T-helper 1 cell treated with Interleukin-12 subunit alpha and Interleukin-12 subunit beta and Interleukin-4 antibody, amounts not matched to agents 30 μg/mL and 1 μg/mL, for 36 hours (primary cell): ENCODE data around the gene CDX1.
"Not testable (repeated sequence)": the region's sequence is repeated elsewhere in the genome, so short reads cannot be mapped to it uniquely, and the experiment has no call there.

ENCODE experiments used
- H3K27ac Mint-ChIP-seq: one replicate; pipeline ENCODE4 v1.8.0; 2021; ENCODE audit warnings: mild to moderate bottlenecking, mixed read lengths
- H3K27me3 Mint-ChIP-seq: one replicate; pipeline ENCODE4 v1.8.0; 2021; ENCODE audit warnings: low read depth, mixed read lengths
- H3K36me3 Mint-ChIP-seq: one replicate; pipeline ENCODE4 v1.8.0; 2021; ENCODE audit warnings: low read depth, mixed read lengths
- H3K4me1 Mint-ChIP-seq: one replicate; pipeline ENCODE4 v1.8.0; 2021; ENCODE audit warnings: low read depth, mixed read lengths
- H3K4me3 Mint-ChIP-seq: one replicate; pipeline ENCODE4 v1.8.0; 2021; ENCODE audit warnings: mild to moderate bottlenecking, moderate library complexity, mixed read lengths
- H3K9me3 Mint-ChIP-seq: one replicate; pipeline ENCODE4 v1.8.0; 2021; ENCODE audit warnings: mixed read lengths

CDX1 gene

DNA sequence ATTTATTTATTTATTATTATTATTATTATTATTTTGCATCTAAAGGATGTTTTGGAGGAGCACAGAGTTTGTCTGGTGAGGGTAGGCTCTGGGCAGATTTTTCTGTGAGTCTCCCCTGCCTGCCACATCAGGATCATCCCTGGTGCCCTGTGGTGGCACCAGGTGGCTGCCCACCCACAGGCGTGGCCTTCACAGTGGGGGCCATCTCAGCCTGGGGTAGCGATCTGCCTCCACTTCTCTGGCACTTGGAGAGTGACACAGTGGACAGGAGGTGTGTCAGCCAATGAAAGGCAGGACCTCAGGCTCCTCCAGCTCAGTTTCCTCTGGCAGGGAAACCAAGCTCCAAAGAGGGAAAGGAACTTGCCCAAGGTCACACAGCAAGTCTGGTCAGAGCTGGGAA lies 53.3 kb downstream of the CDX1 start:
- H3K27me3 Mint-ChIP-seq, result peaks cover 3% of the 10 kb centered on the region
- H3K9me3 Mint-ChIP-seq, result no peaks in the 10 kb centered on the region
- H3K36me3 Mint-ChIP-seq, result no peaks in the 10 kb centered on the region
- H3K4me1 Mint-ChIP-seq, result no peaks in the 10 kb centered on the region
- H3K27ac Mint-ChIP-seq, result no peak overlapping the region
- no peak overlapping the region for H3K4me3 Mint-ChIP-seq

DNA sequence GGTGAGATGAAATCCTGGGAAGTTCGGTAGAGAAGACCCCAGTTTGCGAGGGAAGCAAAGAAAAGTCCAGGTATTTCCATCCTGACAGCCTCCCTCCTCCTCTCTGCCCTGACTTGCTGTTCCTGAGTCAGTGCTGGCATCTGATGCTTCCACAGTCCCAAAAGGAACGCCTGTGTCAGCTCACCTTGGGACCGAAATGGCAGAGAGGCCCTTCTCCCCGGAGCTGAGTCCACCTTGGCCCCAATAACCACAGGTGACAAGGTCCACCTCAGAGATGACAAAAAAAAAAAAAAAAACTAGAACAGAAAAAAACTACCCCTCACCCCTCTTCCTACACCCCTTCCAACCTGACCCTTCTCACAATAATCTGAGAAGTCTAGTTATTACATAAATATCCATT lies 54.9 kb downstream of the CDX1 start:
- H3K4me3 Mint-ChIP-seq, result no peak overlapping the region
- H3K9me3 Mint-ChIP-seq, result no peaks in the 10 kb centered on the region
- no peaks in the 10 kb centered on the region for H3K4me1 Mint-ChIP-seq
- no peaks in the 10 kb centered on the region for H3K36me3 Mint-ChIP-seq
- no peak overlapping the region for H3K27ac Mint-ChIP-seq
- peaks cover 3% of the 10 kb centered on the region for H3K27me3 Mint-ChIP-seq

DNA sequence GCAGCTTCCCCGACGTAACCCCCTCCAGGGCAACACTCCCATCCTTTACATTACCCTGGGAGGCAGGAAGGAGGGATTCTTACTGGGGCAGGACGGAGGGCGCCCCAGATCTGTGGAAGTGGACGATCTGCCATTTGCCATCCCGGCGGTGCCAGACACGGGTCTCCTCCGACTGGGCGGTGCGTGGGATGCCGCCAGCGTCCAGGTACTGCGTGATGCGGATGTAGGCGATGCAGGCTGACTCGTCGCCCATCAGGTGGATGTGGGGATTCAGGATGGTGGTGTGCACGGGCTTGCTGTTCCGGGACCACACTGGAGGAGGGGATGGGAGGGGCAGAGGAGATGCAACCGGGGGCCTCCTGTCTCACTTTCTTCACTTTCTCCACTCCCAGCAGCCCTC lies 56.3 kb downstream of the CDX1 start:
- H3K4me3 Mint-ChIP-seq, result no peak overlapping the region
- no peaks in the 10 kb centered on the region for H3K4me1 Mint-ChIP-seq
- H3K27ac Mint-ChIP-seq, result no peak overlapping the region
- no peaks in the 10 kb centered on the region for H3K9me3 Mint-ChIP-seq
- H3K27me3 Mint-ChIP-seq, result no peaks in the 10 kb centered on the region
- H3K36me3 Mint-ChIP-seq, result no peaks in the 10 kb centered on the region

DNA sequence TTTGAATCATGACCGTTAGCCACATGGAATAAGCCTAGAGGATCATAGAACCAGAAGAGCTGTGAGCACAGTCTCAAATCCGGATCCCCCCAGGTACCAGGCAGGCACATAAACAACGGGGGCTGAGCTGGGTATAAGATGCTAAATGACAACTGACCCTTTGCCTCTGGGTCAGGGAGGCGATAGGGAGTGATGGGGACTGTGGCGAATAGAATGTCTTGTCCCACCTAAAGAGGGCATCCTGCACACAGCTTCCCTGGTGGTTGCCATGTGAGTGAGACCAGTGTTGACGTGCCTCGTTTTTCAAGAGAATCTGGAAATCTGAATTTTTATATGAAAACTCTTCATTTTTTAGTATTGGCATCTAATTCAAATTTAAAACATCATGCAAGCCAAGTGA lies 56.9 kb downstream of the CDX1 start:
- Mint-ChIP-seq H3K27ac (no peak overlapping the region), H3K4me3 (no peak overlapping the region), H3K36me3 (no peaks in the 10 kb centered on the region), H3K27me3 (no peaks in the 10 kb centered on the region), H3K4me1 (no peaks in the 10 kb centered on the region), H3K9me3 (no peaks in the 10 kb centered on the region)

DNA sequence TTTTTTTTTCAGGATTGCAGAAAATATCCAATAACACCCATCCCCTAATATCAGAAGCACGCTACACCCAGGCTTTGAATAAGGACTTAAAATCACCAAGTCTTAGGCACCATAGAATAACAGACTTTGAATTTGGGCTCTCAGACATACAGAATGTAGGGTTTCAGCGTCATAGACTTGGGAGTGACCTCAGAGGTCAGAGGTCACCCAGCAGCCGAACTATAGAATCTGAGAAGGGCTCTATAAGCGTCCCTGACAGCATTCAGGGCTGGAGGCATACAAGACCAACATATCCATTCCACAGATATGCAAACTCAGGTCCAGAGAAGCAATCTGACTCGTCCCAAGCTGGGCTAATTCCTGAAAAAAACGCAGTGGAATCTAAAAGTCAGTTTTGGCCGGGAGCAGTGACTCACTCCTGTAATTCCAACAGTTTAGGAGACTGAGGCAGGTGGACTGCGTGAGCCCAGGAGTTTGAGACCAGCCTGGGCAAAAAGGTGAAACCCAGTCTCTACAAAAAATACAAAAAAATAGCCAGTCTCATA lies 58.0 kb downstream of the CDX1 start:
- Mint-ChIP-seq H3K4me1 (no peaks in the 10 kb centered on the region), H3K36me3 (no peaks in the 10 kb centered on the region), H3K27ac (no peak overlapping the region), H3K9me3 (no peaks in the 10 kb centered on the region), H3K27me3 (no peaks in the 10 kb centered on the region), H3K4me3 (no peak overlapping the region)

DNA sequence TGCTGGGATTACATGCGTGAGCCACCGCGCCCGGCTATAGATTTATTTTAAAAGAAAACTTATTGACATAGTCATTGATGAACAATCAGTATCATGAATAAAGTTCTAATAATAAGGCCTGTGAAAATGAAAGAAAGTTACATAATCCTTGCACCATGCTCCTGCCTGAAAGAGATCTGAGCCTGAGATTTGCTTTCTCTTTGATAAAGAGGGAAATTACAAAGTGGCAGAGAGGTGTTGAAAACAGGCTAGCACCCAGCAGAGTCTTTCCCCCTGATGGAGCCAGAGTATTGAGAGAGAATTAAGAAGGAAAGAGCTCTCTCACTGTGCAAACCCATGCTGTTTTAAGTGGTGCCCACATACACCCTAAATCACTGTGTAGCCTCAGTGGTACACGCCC lies 60.5 kb downstream of the CDX1 start:
- Mint-ChIP-seq H3K4me3 (no peak overlapping the region), H3K4me1 (no peaks in the 10 kb centered on the region), H3K27me3 (no peaks in the 10 kb centered on the region), H3K36me3 (no peaks in the 10 kb centered on the region), H3K27ac (no peak overlapping the region), H3K9me3 (no peaks in the 10 kb centered on the region)

DNA sequence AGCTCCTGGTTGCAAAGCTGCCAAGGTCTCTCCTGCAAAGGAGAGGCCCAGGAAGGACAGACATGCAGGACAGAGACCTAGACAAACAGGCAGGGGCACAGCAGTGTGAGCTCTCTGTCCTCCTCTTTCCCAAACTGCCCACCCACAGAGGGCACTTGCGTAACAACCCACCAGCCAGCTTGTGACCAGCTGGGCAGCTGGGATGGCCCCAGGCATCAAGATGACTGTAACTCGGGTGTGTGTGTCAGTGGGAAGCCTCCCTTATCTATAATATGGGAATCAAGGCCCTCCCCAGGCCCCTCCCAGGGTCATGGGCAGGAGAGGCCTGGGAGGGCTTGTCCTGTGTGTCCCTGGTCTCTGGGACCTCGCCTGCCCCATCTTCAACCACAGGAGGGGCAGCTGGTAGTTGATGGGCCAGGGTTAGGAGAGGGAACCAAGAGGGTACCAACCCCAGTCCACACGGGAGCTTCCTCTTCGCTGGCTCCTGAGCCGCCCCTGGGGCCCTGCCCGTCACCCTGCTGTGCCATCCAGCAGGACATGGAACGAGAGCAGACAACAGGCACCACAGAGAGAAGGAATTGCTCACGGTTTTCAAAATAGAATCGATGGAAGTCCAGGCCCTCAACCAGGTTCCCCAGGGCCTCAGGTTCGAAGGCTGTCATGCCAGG lies 61.2 kb downstream of the CDX1 start:
- no peaks in the 10 kb centered on the region for H3K4me1 Mint-ChIP-seq
- H3K36me3 Mint-ChIP-seq, result no peaks in the 10 kb centered on the region
- H3K9me3 Mint-ChIP-seq, result no peaks in the 10 kb centered on the region
- no peaks in the 10 kb centered on the region for H3K27me3 Mint-ChIP-seq
- H3K27ac Mint-ChIP-seq, result no peak overlapping the region
- no peak overlapping the region for H3K4me3 Mint-ChIP-seq

DNA sequence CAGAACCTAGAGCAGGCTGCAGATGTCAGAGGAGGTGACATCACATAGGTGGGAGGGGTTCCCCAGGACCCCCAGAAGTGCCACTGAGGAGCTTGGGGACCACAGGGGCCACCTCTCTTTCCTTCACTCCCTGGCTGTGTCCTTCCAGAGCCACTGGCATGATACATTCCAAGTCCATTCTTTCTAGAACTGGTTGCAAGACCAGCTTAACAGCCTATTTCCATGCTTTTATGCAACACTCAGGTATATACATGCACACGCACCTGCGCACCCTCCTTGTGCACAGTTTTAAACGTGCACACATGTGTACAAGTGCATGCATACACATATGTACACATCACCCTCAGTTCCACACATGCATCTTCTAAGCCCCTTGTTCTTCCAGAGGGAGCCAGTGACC lies 63.0 kb downstream of the CDX1 start:
- no peaks in the 10 kb centered on the region for H3K9me3 Mint-ChIP-seq
- no peaks in the 10 kb centered on the region for H3K27me3 Mint-ChIP-seq
- no peak overlapping the region for H3K27ac Mint-ChIP-seq
- H3K4me1 Mint-ChIP-seq, result no peaks in the 10 kb centered on the region
- no peak overlapping the region for H3K4me3 Mint-ChIP-seq
- H3K36me3 Mint-ChIP-seq, result no peaks in the 10 kb centered on the region

DNA sequence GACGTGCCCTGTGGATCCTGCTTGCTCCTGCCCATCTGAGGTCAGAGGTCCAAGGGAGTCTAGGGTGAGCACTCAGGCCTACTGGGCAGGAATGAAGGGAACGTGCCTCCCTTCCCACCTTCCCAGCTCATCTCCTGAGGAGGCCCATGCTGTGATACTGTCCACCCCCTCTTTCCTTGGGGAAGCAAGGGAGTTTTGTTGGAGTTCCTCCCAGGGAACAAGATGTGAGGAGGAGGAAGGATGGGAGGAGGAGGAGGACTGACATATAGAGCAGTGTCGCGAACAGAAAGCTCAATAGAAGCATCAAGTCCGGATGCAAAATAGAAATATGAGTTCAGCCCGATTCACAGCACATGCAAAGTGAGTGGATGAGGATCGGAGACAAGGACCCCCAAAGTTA lies 64.3 kb downstream of the CDX1 start:
- Mint-ChIP-seq H3K4me1 (no peaks in the 10 kb centered on the region), H3K4me3 (no peak overlapping the region), H3K36me3 (no peaks in the 10 kb centered on the region), H3K27ac (no peak overlapping the region), H3K27me3 (no peaks in the 10 kb centered on the region), H3K9me3 (no peaks in the 10 kb centered on the region)

DNA sequence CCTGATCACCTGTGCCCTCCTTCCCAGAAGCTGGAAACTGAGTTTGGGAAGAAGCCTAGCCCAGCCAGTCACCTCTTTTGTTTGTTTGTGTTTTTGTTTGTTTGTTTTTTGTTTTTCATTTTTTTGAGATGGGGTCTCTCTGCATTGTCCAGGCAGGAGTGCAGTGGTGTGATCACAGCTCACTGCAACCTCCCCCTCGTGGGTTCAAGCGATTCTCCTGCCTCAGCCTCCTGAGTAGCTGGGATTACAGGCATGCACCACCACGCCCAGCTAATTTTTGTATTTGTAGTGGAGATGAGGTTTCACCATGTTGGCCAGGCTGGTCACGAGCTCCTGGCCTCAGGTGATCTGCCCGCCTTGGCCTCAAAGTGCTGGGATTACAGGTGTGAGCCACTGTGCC lies 67.1 kb downstream of the CDX1 start:
- H3K4me1 Mint-ChIP-seq, H3K27ac Mint-ChIP-seq, H3K4me3 Mint-ChIP-seq, H3K27me3 Mint-ChIP-seq, H3K36me3 Mint-ChIP-seq, H3K9me3 Mint-ChIP-seq: not testable (repeated sequence)
